H1 (cell line): ENCODE measurements around the gene PDZRN3. TPM values are rescaled to one million over a fixed set of nuclear protein-coding genes. Genes with fewer than 3 reads are reported as not detected.

Experiments
- CTCF ChIA-PET: fragments of 300-600 bp; sonication (Branson Sonifier 250); formaldehyde crosslinking; loops from one replicate; lab custom pipeline; 2021; ENCODE audit not compliant: partially characterized antibody; lab: Charles Lee
- POLR2A ChIA-PET: fragments of 300-600 bp; sonication (Branson Sonifier 250); formaldehyde crosslinking; loops from one replicate; lab custom pipeline; 2021; ENCODE audit warnings: inconsistent platforms; ENCODE audit not compliant: partially characterized antibody; lab: Charles Lee
- DNase-seq, 2 experiments: peaks; one replicate each; pipeline versions ENCODE4 v3.0.0 to v3.0.0-alpha.2; 2010 to 2022; ENCODE audit warnings: low spot score in 2 of 2, low read depth in 1 of 2, mixed read lengths in 1 of 2
- FAIRE-seq: peaks from 2 replicates; lab custom pipeline; 2011; peaks lifted over from hg19 to GRCh38; lab: Jason Lieb, UNC
- H2AFZ ChIP-seq: 2 replicates; pipeline ENCODE4 v1.8.1; 2012; ENCODE audit warnings: low read length, inconsistent platforms
- H2AK5ac ChIP-seq: 2 replicates; pipeline ENCODE4 v1.6.1; 2013; ENCODE audit warnings: low read depth, low read length
- H2BK120ac ChIP-seq: replicated peaks from 2 replicates; pipeline ENCODE3; 2013; ENCODE audit warnings: low read depth, low read length, inconsistent platforms
- H2BK12ac ChIP-seq: 2 replicates; pipeline ENCODE4 v1.6.1; 2013; ENCODE audit warnings: low read depth, low read length
- H2BK15ac ChIP-seq: 2 replicates; pipeline ENCODE4 v1.6.1; 2013; ENCODE audit warnings: low read length
- H2BK20ac ChIP-seq: 2 replicates; pipeline ENCODE4 v1.6.1; 2013; ENCODE audit warnings: low read length
- H2BK5ac ChIP-seq: 2 replicates; pipeline ENCODE4 v1.6.1; 2013; ENCODE audit warnings: low read depth, low read length
- H3K14ac ChIP-seq: 2 replicates; pipeline ENCODE4 v1.6.1; 2013; ENCODE audit warnings: inconsistent platforms; ENCODE audit not compliant: insufficient read length
- H3K18ac ChIP-seq: 2 replicates; pipeline ENCODE4 v1.6.1; 2013; ENCODE audit warnings: low read length; ENCODE audit errors: extremely low read depth
- H3K23ac ChIP-seq: 2 replicates; pipeline ENCODE4 v1.6.1; 2013; ENCODE audit warnings: inconsistent platforms; ENCODE audit not compliant: insufficient read length
- H3K23me2 ChIP-seq: 2 replicates; pipeline ENCODE4 v1.6.1; 2013; ENCODE audit warnings: low read depth, low read length
- H3K27ac ChIP-seq: 2 replicates; pipeline ENCODE4 v1.6.1; 2011; ENCODE audit warnings: low read depth, low read length, inconsistent platforms
- H3K27me3 ChIP-seq, 4 experiments: replicated peaks in 1 of 4; 1 replicate in 1 of 4; 2 replicates in 3 of 4; pipeline versions ENCODE4 v1.6.1 to v1.8.1; 2011 to 2013; ENCODE audit warnings: low read length in 3 of 4, mild to moderate bottlenecking in 3 of 4, inconsistent platforms in 2 of 4, mixed read lengths in 2 of 4, moderate library complexity in 1 of 4; ENCODE audit not compliant: control insufficient read depth in 3 of 4, insufficient read depth in 3 of 4; ENCODE audit errors: extremely low read depth in 1 of 4
- H3K36me3 ChIP-seq, 4 experiments: 2 replicates each; pipeline versions ENCODE4 v1.6.1 to v1.8.1; 2011 to 2013; ENCODE audit warnings: mild to moderate bottlenecking in 4 of 4, low read length in 3 of 4, moderate library complexity in 2 of 4, control low read depth in 1 of 4, inconsistent platforms in 1 of 4; ENCODE audit not compliant: insufficient read depth in 4 of 4, control insufficient read depth in 2 of 4
- H3K4ac ChIP-seq: replicated peaks from 2 replicates; pipeline ENCODE3; 2013; ENCODE audit warnings: low read length, low read depth, mixed read lengths, inconsistent platforms; ENCODE audit not compliant: insufficient read length
- H3K4me1 ChIP-seq, 4 experiments: replicated peaks in 1 of 4; 1 replicate in 1 of 4; 2 replicates in 3 of 4; pipeline versions ENCODE4 v1.6.1 to v1.8.1; 2011 to 2013; ENCODE audit warnings: low read length in 3 of 4, inconsistent platforms in 2 of 4, mixed read lengths in 1 of 4; ENCODE audit not compliant: insufficient read depth in 4 of 4, control insufficient read depth in 3 of 4
- H3K4me2 ChIP-seq, 2 experiments: 2 replicates each; pipeline versions ENCODE4 v1.6.1 to v1.8.1; 2011 to 2013; ENCODE audit warnings: low read depth in 2 of 2, low read length in 2 of 2, control low read depth in 1 of 2, inconsistent platforms in 1 of 2, mild to moderate bottlenecking in 1 of 2; ENCODE audit not compliant: insufficient read depth in 1 of 2
- H3K4me3 ChIP-seq, 4 experiments: fragments of 200-600, 300-600 bp in 1 of 4; sonication (generic), shearing (Covaris generic), sonication (Bioruptor Twin) in 1 of 4; 2 replicates each; pipeline versions ENCODE4 v1.5.1 to v1.8.1; 2011 to 2016; ENCODE audit warnings: low read length in 4 of 4, low read depth in 3 of 4, control low read depth in 2 of 4, inconsistent platforms in 2 of 4, mild to moderate bottlenecking in 2 of 4, mixed read lengths in 1 of 4, moderate library complexity in 1 of 4; ENCODE audit not compliant: insufficient read depth in 2 of 4; ENCODE audit errors: extremely low read depth in 1 of 4
- H3K56ac ChIP-seq: replicated peaks from 2 replicates; pipeline ENCODE3; 2013; ENCODE audit warnings: low read depth, mild to moderate bottlenecking, mixed read lengths, low read length, inconsistent platforms; ENCODE audit not compliant: insufficient read length
- H3K79me1 ChIP-seq: 2 replicates; pipeline ENCODE4 v1.6.1; 2013; ENCODE audit warnings: low read depth, low read length, control low read depth
- H3K79me2 ChIP-seq, 2 experiments: 2 replicates each; pipeline versions ENCODE4 v1.6.1 to v1.8.1; 2012 to 2013; ENCODE audit warnings: low read length in 2 of 2, mild to moderate bottlenecking in 2 of 2, inconsistent platforms in 1 of 2; ENCODE audit not compliant: insufficient read depth in 2 of 2, control insufficient read depth in 1 of 2
- H3K9ac ChIP-seq, 4 experiments: replicated peaks in 1 of 4; 1 replicate in 1 of 4; 2 replicates in 3 of 4; pipeline versions ENCODE4 v1.6.1 to v1.8.1; 2011 to 2013; ENCODE audit warnings: low read depth in 3 of 4, low read length in 3 of 4, control low read depth in 2 of 4, mild to moderate bottlenecking in 2 of 4, moderate library complexity in 2 of 4, inconsistent platforms in 1 of 4; ENCODE audit errors: extremely low read depth in 1 of 4
- H3K9me3 ChIP-seq, 2 experiments: 2 replicates each; pipeline versions ENCODE4 v1.6.1 to v1.8.1; 2012 to 2013; ENCODE audit warnings: mild to moderate bottlenecking in 2 of 2, moderate library complexity in 2 of 2, control low read depth in 1 of 2, inconsistent platforms in 1 of 2, low read depth in 1 of 2, low read length in 1 of 2, mixed read lengths in 1 of 2; ENCODE audit not compliant: insufficient read depth in 2 of 2
- H4K20me1 ChIP-seq, 2 experiments: replicated peaks in 1 of 2; 2 replicates each; pipeline versions ENCODE3 to v1.8.1; 2011 to 2013; ENCODE audit warnings: inconsistent platforms in 2 of 2, low read length in 2 of 2, mild to moderate bottlenecking in 1 of 2; ENCODE audit not compliant: insufficient read depth in 2 of 2, control insufficient read depth in 1 of 2
- H4K5ac ChIP-seq: 2 replicates; pipeline ENCODE4 v1.6.1; 2013; ENCODE audit warnings: low read length, low read depth, mixed read lengths, inconsistent platforms; ENCODE audit not compliant: insufficient read length
- H4K8ac ChIP-seq: 2 replicates; pipeline ENCODE4 v1.8.0; 2013; ENCODE audit warnings: mild to moderate bottlenecking, moderate library complexity, low read length, inconsistent platforms; ENCODE audit not compliant: insufficient read depth; ENCODE audit errors: extremely low read depth
- H4K91ac ChIP-seq: replicated peaks from 2 replicates; pipeline ENCODE3; 2013; ENCODE audit warnings: low read length, mixed read lengths, inconsistent platforms; ENCODE audit not compliant: insufficient read length
- FOSL1 ChIP-seq: IDR thresholded peaks from 2 replicates; pipeline ENCODE4 v1.6.1; 2011; ENCODE audit warnings: mild to moderate bottlenecking, low read depth, low read length, moderate library complexity; ENCODE audit not compliant: insufficient read depth
- HDAC2 ChIP-seq, 2 experiments: fragments of 300-600 bp in 1 of 2; sonication (generic) in 1 of 2; IDR thresholded peaks; 2 replicates each; pipeline ENCODE4 v1.6.1; 2011 to 2012; ENCODE audit warnings: low read depth in 2 of 2, low read length in 2 of 2, mild to moderate bottlenecking in 2 of 2, moderate library complexity in 2 of 2, borderline replicate concordance in 1 of 2, inconsistent platforms in 1 of 2
- KDM1A ChIP-seq: fragments of 200-600, 300-600 bp; sonication (generic); IDR thresholded peaks from 2 replicates; pipeline ENCODE4 v1.7.1; 2016; ENCODE audit warnings: mild to moderate bottlenecking, low read length, borderline replicate concordance
- NANOG ChIP-seq: IDR thresholded peaks from 2 replicates; pipeline ENCODE4 v1.6.1; 2011; ENCODE audit warnings: low read length, low read depth, mild to moderate bottlenecking, inconsistent platforms; ENCODE audit not compliant: insufficient read depth, poor library complexity, severe bottlenecking
- PHF8 ChIP-seq: fragments of 200-600 bp; sonication (generic); conservative IDR thresholded peaks from 2 replicates; pipeline ENCODE4 v1.7.1; 2012; ENCODE audit warnings: low read depth, mild to moderate bottlenecking, inconsistent platforms, low read length, moderate library complexity
- POLR2A ChIP-seq, 2 experiments: IDR thresholded peaks; 1 replicate in 1 of 2; 2 replicates in 1 of 2; pipeline ENCODE4 v1.6.1; 2011; ENCODE audit warnings: low read depth in 2 of 2, low read length in 2 of 2, mild to moderate bottlenecking in 2 of 2; ENCODE audit errors: control extremely low read depth in 1 of 2
- RAD21 ChIP-seq, 2 experiments: IDR thresholded peaks in 1 of 2; conservative IDR thresholded peaks in 1 of 2; 2 replicates each; pipeline ENCODE4 v1.6.1; 2011; ENCODE audit warnings: low read depth in 2 of 2, low read length in 2 of 2, improper control_type of control experiment in 1 of 2, inconsistent platforms in 1 of 2, mild to moderate bottlenecking in 1 of 2, moderate library complexity in 1 of 2
- RNF2 ChIP-seq: fragments of 200-900, 300-1000 bp; sonication (generic); IDR thresholded peaks from 2 replicates; pipeline ENCODE4 v1.7.1; 2016; ENCODE audit warnings: borderline replicate concordance, low read depth, mild to moderate bottlenecking, antibody characterized with exemption, low read length; ENCODE audit not compliant: poor library complexity, severe bottlenecking; ENCODE audit errors: missing control alignments
- RXRA ChIP-seq: IDR thresholded peaks from 2 replicates; pipeline ENCODE4 v1.6.1; 2011; ENCODE audit warnings: low read depth, mild to moderate bottlenecking, low read length, moderate library complexity; ENCODE audit not compliant: insufficient read depth
- TAF7 ChIP-seq: optimal IDR thresholded peaks from 2 replicates; pipeline ENCODE3; 2011; ENCODE audit warnings: low read depth, mild to moderate bottlenecking, inconsistent platforms, low read length, moderate library complexity, borderline replicate concordance
- TEAD4 ChIP-seq: IDR thresholded peaks from 2 replicates; pipeline ENCODE4 v1.6.1; 2012; ENCODE audit warnings: low read depth, low read length, inconsistent platforms, mixed read lengths
- WGBS, 2 experiments: shearing (Covaris generic) in 1 of 2; methylation state at CpG; one replicate each; pipeline versions ENCODE4 v1.1.6 to v1.1.7; 2013 to 2015; ENCODE audit warnings: low lambda C conversion rate in 2 of 2, mixed read lengths in 2 of 2, inconsistent platforms in 1 of 2, low coverage in 1 of 2, missing lambda C conversion rate in 1 of 2; ENCODE audit not compliant: insufficient replicate concordance in 2 of 2, insufficient coverage in 1 of 2, insufficient read length in 1 of 2; ENCODE audit errors: extremely low coverage in 1 of 2, missing lambda C conversion rate in 1 of 2; 5-methylcytosine and 5-hydroxymethylcytosine counted together
- polyA plus RNA-seq, 7 experiments: library from polyadenylated mRNA; depleted of rRNA in 3 of 7; stranded (reverse) in 5 of 7; unstranded in 2 of 7; fragments of >200 nt in 5 of 7; fragments of 200-250 nt in 2 of 7; gene quantifications; 1 replicate in 5 of 7; 2 replicates in 1 of 7; 4 replicates in 1 of 7; pipeline versions ENCODE4 v1.2.1 to v1.2.3, GENCODE V29; 2011 to 2013; ENCODE audit warnings: missing spikeins in 2 of 7, mixed read lengths in 2 of 7
- total RNA-seq: library from RNA; stranded (reverse); fragmentation: NEBNext Ultra II Directional; extraction: Animal tissue kit (Norgen Biotek cat#: 25700); gene quantifications from 2 replicates; pipeline ENCODE4 v1.2.1, GENCODE V29; 2021

PDZRN3 gene
- total and polyA plus RNA-seq, 2 of the 8 experiments (the other 6 are each of a cell fraction or from before 2014, with no cell fraction given), result 4.2 to 20.5 TPM

DNA sequence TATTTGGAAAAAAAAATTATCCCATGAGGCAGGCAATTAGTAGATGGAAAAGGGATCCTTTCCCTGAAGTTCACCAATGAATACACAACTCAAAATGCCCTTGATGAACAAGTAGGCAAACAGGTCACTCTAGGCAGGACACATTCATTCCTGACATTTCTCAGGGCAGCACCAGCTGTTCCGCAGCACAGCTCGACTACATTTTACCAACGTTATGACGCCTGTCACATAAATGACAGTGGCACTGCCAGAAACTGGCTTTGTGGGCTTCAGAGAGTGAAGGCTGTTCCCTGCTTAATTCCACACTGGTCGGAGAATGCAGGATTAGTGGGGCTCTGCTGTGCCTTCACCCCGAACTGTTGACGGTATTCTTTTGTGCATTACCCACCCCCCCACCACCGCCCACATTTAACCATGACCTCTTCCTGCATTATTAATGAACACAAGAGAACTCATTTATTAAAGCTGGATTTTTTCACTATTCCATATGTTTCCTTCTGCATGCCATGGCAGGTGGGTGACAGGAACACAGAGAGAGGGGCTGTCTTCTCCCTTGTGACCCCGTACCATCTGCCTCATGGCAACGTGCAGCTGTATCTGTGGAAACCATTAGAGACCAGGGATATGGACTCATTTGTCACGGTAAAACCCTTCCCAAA lies 197.6 kb downstream of the PDZRN3 start:
- FAIRE-seq, result no peak
- WGBS, 2 experiments, result 94% methylated on average over 11 of the region's 11 CpGs; no CpG with 5 or more reads in 1 of the 2 experiments
- H3K4me1 ChIP-seq, result peaks cover 0 to 4% (median 3%) of the 10 kb centered on the region in 4 experiments; a peak in 3 of 7 replicates
- no peak overlapping the region for H3K9ac ChIP-seq
- no peak overlapping the region for H4K5ac ChIP-seq
- no peak overlapping the region for H3K14ac ChIP-seq
- H3K56ac ChIP-seq, result no peak overlapping the region
- POLR2A ChIA-PET, result no interaction called here
- no peak overlapping the region for H2BK120ac ChIP-seq
- no peak overlapping the region for H2AFZ ChIP-seq
- no peak overlapping the region for H3K4me2 ChIP-seq
- H3K36me3 ChIP-seq, result no peaks in the 10 kb centered on the region
- H3K23ac ChIP-seq, result no peak overlapping the region
- TF ChIP-seq NANOG (no peak), RNF2 (no peak), PHF8 (no peak), KDM1A (no peak), HDAC2 (IDR thresholded peaks at IDR 0.05; ENCODE audit: borderline replicate concordance in 1 of 2, low read depth in 2 of 2, low read length in 2 of 2) (no peak), TEAD4 (no peak), TAF7 (no peak), RAD21 (IDR thresholded peaks at IDR 0.05 in 1 of 2, conservative IDR thresholded peaks at IDR 0.05 in 1 of 2; ENCODE audit: low read depth in 2 of 2, low read length in 2 of 2) (no peak), RXRA (no peak), FOSL1 (no peak), POLR2A (IDR thresholded peaks at IDR 0.05; ENCODE audit: control extremely low read depth in 1 of 2, low read depth in 2 of 2, low read length in 2 of 2) (no peak)
- CTCF ChIA-PET, result interaction anchor here (1.2 to 3.8 kb wide), 3 partner anchors 8 to 21 kb away, joined by 4 to 14 read pairs (median 5); no protein-coding TSS in a partner anchor
- no peak overlapping the region for H2BK12ac ChIP-seq
- no peaks in the 10 kb centered on the region for H3K27me3 ChIP-seq
- H3K4me3 ChIP-seq, result no peak overlapping the region
- H3K4ac ChIP-seq, result no peak overlapping the region
- H4K8ac ChIP-seq, result no peak overlapping the region
- H2AK5ac ChIP-seq, result no peak overlapping the region
- no peaks in the 10 kb centered on the region for H3K9me3 ChIP-seq
- 0 out of 4 replicates have a peak, but pooled peaks cover 0 to 2% of the 10 kb centered on the region in 2 experiments for H3K79me2 ChIP-seq
- H3K79me1 ChIP-seq, result no peaks in the 10 kb centered on the region; the same call in 1 of the 2 replicates
- H3K23me2 ChIP-seq, result no peaks in the 10 kb centered on the region
- H2BK20ac ChIP-seq, result no peak overlapping the region
- no peak overlapping the region for H4K91ac ChIP-seq
- no peak overlapping the region for H3K27ac ChIP-seq
- H3K18ac ChIP-seq, result no peak overlapping the region
- no peak for DNase-seq
- peaks cover 0 to 4% of the 10 kb centered on the region in 2 experiments for H4K20me1 ChIP-seq
- no peak overlapping the region for H2BK15ac ChIP-seq
- H2BK5ac ChIP-seq, result no peak overlapping the region
